K562 (cell line): Measurements from ENCODE around the gene ARHGDIA. TPM values are rescaled to one million over a fixed set of nuclear protein-coding genes. Genes with fewer than 3 reads are reported as not detected.

ENCODE experiments used
- ATAC-seq: fragments of 200-7000 bp; cut with Tn5 transposase; 3 replicates; pipeline ENCODE4 v1.9.1; 2020; ENCODE audit warnings: moderate library complexity
- BruUV-seq: library from RNA; stranded (reverse); fragments of 400-500 nt; replicated peaks from 2 replicates; lab custom pipeline; 2021; lab: Mats Ljungman, UMichigan
- CTCF ChIA-PET: fragments of 300-600 bp; formaldehyde crosslinking; extraction: SDS; loops from one replicate; lab custom pipeline; 2021; ENCODE audit warnings: low intra/inter-chr PET ratio; lab: Yijun Ruan, JAX
- POLR2A ChIA-PET: fragments of 300-600, 350-650 bp; sonication (Branson Sonifier 250); formaldehyde crosslinking; extraction: SDS; loops from one replicate; lab custom pipeline; 2021; ENCODE audit warnings: antibody characterized with exemption, inconsistent platforms; lab: Yijun Ruan, JAX
- DNase-seq, 4 experiments: peaks; one replicate each; pipeline versions ENCODE4 v3.0.0 to v3.0.0-alpha.2; 2011 to 2018; ENCODE audit warnings: low spot score in 3 of 4, mixed read lengths in 3 of 4; ENCODE audit errors: extremely low read depth in 1 of 4
- FAIRE-seq: peaks from 2 replicates; lab custom pipeline; 2011; peaks lifted over from hg19 to GRCh38; lab: Jason Lieb, UNC
- H2AFZ ChIP-seq: 2 replicates; pipeline ENCODE4 v1.6.0; 2011; ENCODE audit warnings: low read depth, low read length, control low read depth, inconsistent platforms
- H3K27ac ChIP-seq: fragments of 200-600 bp; 3 replicates; pipeline ENCODE4 v1.8.0; 2011; ENCODE audit warnings: low read depth, mild to moderate bottlenecking, control low read depth, inconsistent platforms, low read length, moderate library complexity, mixed read lengths; ENCODE audit errors: extremely low read depth
- H3K27me3 ChIP-seq, 2 experiments: fragments of 300-600 bp in 1 of 2; 2 replicates in 1 of 2; 3 replicates in 1 of 2; pipeline versions ENCODE4 v1.6.0 to v1.8.0; 2011; ENCODE audit warnings: inconsistent platforms in 2 of 2, low read length in 2 of 2, mild to moderate bottlenecking in 1 of 2, mixed read lengths in 1 of 2, moderate library complexity in 1 of 2; ENCODE audit not compliant: control insufficient read depth in 2 of 2, insufficient read depth in 2 of 2
- H3K36me3 ChIP-seq: fragments of 300-600 bp; 3 replicates; pipeline ENCODE4 v1.8.0; 2011; ENCODE audit warnings: mild to moderate bottlenecking, low read length, inconsistent platforms; ENCODE audit not compliant: control insufficient read depth, insufficient read depth
- H3K4me1 ChIP-seq, 2 experiments: fragments of 200-600 bp in 1 of 2; replicated peaks in 1 of 2; 2 replicates in 1 of 2; 3 replicates in 1 of 2; pipeline versions ENCODE4 v1.5.1 to v1.8.0; 2011; ENCODE audit warnings: inconsistent platforms in 2 of 2, low read length in 2 of 2, mild to moderate bottlenecking in 1 of 2, mixed read lengths in 1 of 2, moderate library complexity in 1 of 2; ENCODE audit not compliant: control insufficient read depth in 2 of 2, insufficient read depth in 2 of 2
- H3K4me2 ChIP-seq: 2 replicates; pipeline ENCODE4 v1.6.1; 2011; ENCODE audit warnings: low read length, control low read depth, inconsistent platforms, mixed read lengths; ENCODE audit not compliant: insufficient read depth
- H3K4me3 ChIP-seq: fragments of 200-600 bp; sonication (generic), shearing (Covaris generic); 2 replicates; pipeline ENCODE4 v1.5.1; 2016; ENCODE audit warnings: control low read depth, inconsistent platforms
- H3K79me2 ChIP-seq: fragments of 200-600 bp; 3 replicates; pipeline ENCODE4 v1.8.0; 2011; ENCODE audit warnings: low read length, inconsistent platforms; ENCODE audit not compliant: control insufficient read depth, insufficient read depth
- H3K9ac ChIP-seq, 2 experiments: 2 replicates each; pipeline versions ENCODE4 v1.6.0 to v1.6.1; 2011; ENCODE audit warnings: low read depth in 2 of 2, low read length in 2 of 2, control low read depth in 1 of 2, inconsistent platforms in 1 of 2, mild to moderate bottlenecking in 1 of 2, mixed read lengths in 1 of 2; ENCODE audit not compliant: insufficient read depth in 1 of 2
- H3K9me1 ChIP-seq: one replicate; pipeline ENCODE4 v1.6.0; 2011; ENCODE audit warnings: inconsistent platforms, mild to moderate bottlenecking, low read length, moderate library complexity; ENCODE audit not compliant: control insufficient read depth, insufficient read depth
- H3K9me3 ChIP-seq: replicated peaks from 2 replicates; pipeline ENCODE4 v1.5.1; 2011; ENCODE audit warnings: low read depth, low read length, inconsistent platforms; ENCODE audit not compliant: control insufficient read depth, insufficient read depth
- H4K20me1 ChIP-seq: replicated peaks from 2 replicates; pipeline ENCODE4 v1.6.1; 2011; ENCODE audit warnings: low read length, inconsistent platforms, mixed read lengths; ENCODE audit not compliant: control insufficient read depth, insufficient read depth
- ARID1B ChIP-seq: fragments of 450-650 bp; IDR thresholded peaks from 2 replicates; pipeline ENCODE4 v1.6.1; 2016; ENCODE audit warnings: antibody characterized with exemption, mild to moderate bottlenecking, inconsistent platforms
- POLR2G ChIP-seq: fragments of 200-400 bp; formaldehyde crosslinking; IDR thresholded peaks from 2 replicates; pipeline ENCODE4 v1.6.1; 2017; ENCODE audit warnings: low read depth, mild to moderate bottlenecking, antibody characterized with exemption, low read length, moderate library complexity
- RBFOX2 ChIP-seq: fragments of 200-400 bp; formaldehyde crosslinking; IDR thresholded peaks from 2 replicates; pipeline ENCODE4 v1.6.1; 2017; ENCODE audit warnings: low read depth, mild to moderate bottlenecking, low read length, moderate library complexity
- SAP30 ChIP-seq: fragments of 200-600 bp; sonication (generic); IDR thresholded peaks from 2 replicates; pipeline ENCODE4 v1.6.1; 2012; ENCODE audit warnings: borderline replicate concordance, low read depth, mild to moderate bottlenecking, moderate library complexity, low read length, control low read depth, inconsistent platforms; ENCODE audit not compliant: insufficient read depth, poor library complexity, severe bottlenecking
- SRSF3 ChIP-seq: fragments of 200-400 bp; formaldehyde crosslinking; IDR thresholded peaks from 2 replicates; pipeline ENCODE4 v1.6.1; 2016; ENCODE audit warnings: mild to moderate bottlenecking, low read length, moderate library complexity; ENCODE audit not compliant: insufficient read depth
- WGBS: fragments of 100-300 bp; shearing (Covaris generic); methylation state at CpG from one replicate; pipeline ENCODE4 v1.1.6; 2016; ENCODE audit warnings: low coverage, mixed read lengths; ENCODE audit not compliant: insufficient coverage; ENCODE audit errors: missing lambda C conversion rate; 5-methylcytosine and 5-hydroxymethylcytosine counted together
- in situ Hi-C: fragments of 300-500 bp; cut with MboI; formaldehyde crosslinking; loops from 4 replicates; pipeline ENCODE4 v1.15.0; 2018; ENCODE audit warnings: inconsistent platforms, mixed read lengths
- intact Hi-C: fragments of 100-400 bp; cut with micrococcal nuclease; formaldehyde crosslinking; loops from 2 replicates; pipeline ENCODE4 v1.14.2; 2022
- polyA plus RNA-seq, 8 experiments: library from polyadenylated mRNA; depleted of rRNA in 4 of 8; stranded (reverse) in 5 of 8; unstranded in 3 of 8; fragments of >200 nt; fragmentation: Nextera tagmentation in 2 of 8; fragmentation: Illumina TruSeq in 1 of 8; extraction: Ambion mirVana in 2 of 8; extraction: Trizol in 1 of 8; gene quantifications; 2 replicates each; pipeline versions ENCODE4 v1.2.1 to v1.2.3, GENCODE V29; 2011 to 2014; ENCODE audit warnings: inconsistent platforms in 1 of 8, missing spikeins in 1 of 8
- total RNA-seq, 7 experiments: library from RNA; depleted of rRNA in 6 of 7; stranded (reverse); fragments of >200 nt in 6 of 7; fragmentation: Illumina TruSeq in 2 of 7; extraction: Trizol in 2 of 7; gene quantifications; 2 replicates each; pipeline versions ENCODE4 v1.2.1 to v1.2.3, GENCODE V29; 2011 to 2021; ENCODE audit warnings: low replicate concordance in 1 of 7

The ARHGDIA gene
- total and polyA plus RNA-seq, 9 of the 15 experiments (the other 6 are each of a cell fraction or from before 2014, with no cell fraction given), result 9.6 to 340 (median 97.6) TPM

GRCh38 chr17:81844887-81845286, 26.2 kb downstream of the ARHGDIA start:
- BruUV-seq, result no TSS peak
- no peak overlapping the region for H2AFZ ChIP-seq
- H3K4me1 ChIP-seq, result peaks cover 0 to 40% of the 10 kb centered on the region in 2 experiments; a peak in 2 of 5 replicates
- in situ Hi-C loops, result no loop called here
- no peak for FAIRE-seq
- H3K4me3 ChIP-seq, result no peak overlapping the region
- H3K4me2 ChIP-seq, result no peak overlapping the region
- ChIA-PET POLR2A (interaction anchor here (1.6 to 8.0 kb wide), 3 partner anchors 8 to 20 kb away, joined by 5 to 85 read pairs (median 6); partner anchors contain the start of gene MCRIP1), CTCF (no interaction called here)
- H3K79me2 ChIP-seq, result no peaks in the 10 kb centered on the region
- no peaks in the 10 kb centered on the region for H3K9me1 ChIP-seq
- intact Hi-C loops, result no loop called here
- DNase-seq, result no peak
- no peak for ATAC-seq
- H4K20me1 ChIP-seq, result peaks cover 13% of the 10 kb centered on the region
- TF ChIP-seq SAP30 (no peak), RBFOX2 (peak; percentile 41), ARID1B (no peak), POLR2G (peak; percentile 69), SRSF3 (no peak)
- H3K9ac ChIP-seq, result no peak overlapping the region
- no peaks in the 10 kb centered on the region for H3K9me3 ChIP-seq
- H3K36me3 ChIP-seq, result peaks cover 66% of the 10 kb centered on the region; the same call in 2 of the 3 replicates
- H3K27me3 ChIP-seq, result no peaks in the 10 kb centered on the region
- 94% methylated on average over 11 of the region's 13 CpGs for WGBS
- no peak overlapping the region for H3K27ac ChIP-seq
